ENCODE data around the gene SNX9. TPM values are rescaled to one million over a fixed set of nuclear protein-coding genes. Genes with fewer than 3 reads are reported as not detected.

Gene SNX9
- total RNA-seq, 1 donor from 2014 or later: 65.0 TPM

DNA sequence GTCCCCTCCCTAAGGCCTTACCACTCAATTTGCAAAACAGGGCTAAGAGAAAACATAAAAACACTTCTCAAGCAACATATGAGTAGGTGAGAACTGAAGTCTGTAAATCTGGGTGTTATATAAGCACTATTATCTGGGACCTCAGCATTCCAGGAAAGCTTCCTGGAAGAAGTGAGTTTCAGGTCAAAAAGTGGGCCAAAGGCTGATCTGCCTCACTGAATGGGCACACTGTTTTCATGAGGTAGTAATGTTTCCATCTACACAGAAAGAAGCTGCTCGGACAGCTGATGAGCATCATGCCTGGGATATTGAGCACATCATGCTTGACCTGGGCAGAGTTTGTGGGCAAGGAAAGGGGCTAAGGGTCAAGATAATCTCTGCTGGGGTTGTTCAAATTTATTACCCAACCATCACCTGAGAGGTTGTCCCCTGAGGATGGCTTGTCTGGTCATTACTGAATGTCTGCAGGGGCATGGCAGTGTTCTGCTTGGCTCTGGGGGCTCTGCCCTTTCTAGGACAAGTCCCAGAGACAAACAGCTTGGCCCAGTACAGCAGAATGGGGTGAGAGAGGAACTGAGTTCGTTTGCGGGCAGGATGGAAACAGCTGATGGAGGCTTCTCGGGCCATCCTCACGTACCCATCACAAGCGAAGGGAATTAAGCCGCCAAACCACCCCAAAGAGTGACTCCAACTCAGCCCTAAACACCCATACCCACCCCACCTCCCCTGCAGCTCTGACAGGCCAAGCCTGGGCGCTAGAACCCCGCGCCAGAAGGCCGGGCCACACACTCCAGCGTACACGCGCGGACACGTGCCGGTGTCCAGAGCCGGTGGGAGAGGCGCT, 157.5 kb downstream of the SNX9 start:
- no peaks in the 10 kb centered on the region for H3K27me3 Mint-ChIP-seq (ENCODE audit: unreplicated experiment)
- peak overlapping the region; percentile 59 for H3K27ac Mint-ChIP-seq (ENCODE audit: unreplicated experiment)
- H3K4me3 Mint-ChIP-seq (ENCODE audit: unreplicated experiment): peak overlapping the region; percentile 68
- H3K36me3 Mint-ChIP-seq (ENCODE audit: unreplicated experiment): no peaks in the 10 kb centered on the region
- no peak for DNase-seq (ENCODE audit: extremely low spot score, unreplicated experiment)
- H3K9me3 Mint-ChIP-seq (ENCODE audit: unreplicated experiment): no peaks in the 10 kb centered on the region
- peaks cover 33% of the 10 kb centered on the region for H3K4me1 Mint-ChIP-seq (ENCODE audit: unreplicated experiment)
- TF ChIP-seq, protein P1, sequence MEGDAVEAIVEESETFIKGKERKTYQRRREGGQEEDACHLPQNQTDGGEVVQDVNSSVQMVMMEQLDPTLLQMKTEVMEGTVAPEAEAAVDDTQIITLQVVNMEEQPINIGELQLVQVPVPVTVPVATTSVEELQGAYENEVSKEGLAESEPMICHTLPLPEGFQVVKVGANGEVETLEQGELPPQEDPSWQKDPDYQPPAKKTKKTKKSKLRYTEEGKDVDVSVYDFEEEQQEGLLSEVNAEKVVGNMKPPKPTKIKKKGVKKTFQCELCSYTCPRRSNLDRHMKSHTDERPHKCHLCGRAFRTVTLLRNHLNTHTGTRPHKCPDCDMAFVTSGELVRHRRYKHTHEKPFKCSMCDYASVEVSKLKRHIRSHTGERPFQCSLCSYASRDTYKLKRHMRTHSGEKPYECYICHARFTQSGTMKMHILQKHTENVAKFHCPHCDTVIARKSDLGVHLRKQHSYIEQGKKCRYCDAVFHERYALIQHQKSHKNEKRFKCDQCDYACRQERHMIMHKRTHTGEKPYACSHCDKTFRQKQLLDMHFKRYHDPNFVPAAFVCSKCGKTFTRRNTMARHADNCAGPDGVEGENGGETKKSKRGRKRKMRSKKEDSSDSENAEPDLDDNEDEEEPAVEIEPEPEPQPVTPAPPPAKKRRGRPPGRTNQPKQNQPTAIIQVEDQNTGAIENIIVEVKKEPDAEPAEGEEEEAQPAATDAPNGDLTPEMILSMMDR (IDR thresholded peaks at IDR 0.05): no peak

DNA sequence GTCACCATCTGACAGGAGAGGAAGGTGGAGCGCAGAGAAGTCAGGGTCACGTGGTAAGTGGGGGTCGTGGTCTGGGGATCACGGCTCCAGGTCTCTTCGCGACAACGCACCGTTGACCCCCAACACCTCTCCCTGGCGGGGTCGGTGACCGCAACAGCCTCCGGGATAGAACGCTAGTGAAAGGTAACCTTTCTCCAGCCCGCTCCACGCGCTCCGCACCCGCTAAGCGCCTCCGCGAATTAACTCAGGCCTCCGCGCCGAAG, 158.0 kb downstream of the SNX9 start:
- no peaks in the 10 kb centered on the region for H3K36me3 Mint-ChIP-seq (ENCODE audit: unreplicated experiment)
- peak overlapping the region; percentile 59 for H3K27ac Mint-ChIP-seq (ENCODE audit: unreplicated experiment)
- TF ChIP-seq, protein P1 (IDR thresholded peaks at IDR 0.05): no peak
- no peaks in the 10 kb centered on the region for H3K9me3 Mint-ChIP-seq (ENCODE audit: unreplicated experiment)
- H3K4me3 Mint-ChIP-seq (ENCODE audit: unreplicated experiment): peak overlapping the region; percentile 68
- no peak for DNase-seq (ENCODE audit: extremely low spot score, unreplicated experiment)
- peaks cover 38% of the 10 kb centered on the region for H3K4me1 Mint-ChIP-seq (ENCODE audit: unreplicated experiment)
- H3K27me3 Mint-ChIP-seq (ENCODE audit: unreplicated experiment): no peaks in the 10 kb centered on the region

DNA sequence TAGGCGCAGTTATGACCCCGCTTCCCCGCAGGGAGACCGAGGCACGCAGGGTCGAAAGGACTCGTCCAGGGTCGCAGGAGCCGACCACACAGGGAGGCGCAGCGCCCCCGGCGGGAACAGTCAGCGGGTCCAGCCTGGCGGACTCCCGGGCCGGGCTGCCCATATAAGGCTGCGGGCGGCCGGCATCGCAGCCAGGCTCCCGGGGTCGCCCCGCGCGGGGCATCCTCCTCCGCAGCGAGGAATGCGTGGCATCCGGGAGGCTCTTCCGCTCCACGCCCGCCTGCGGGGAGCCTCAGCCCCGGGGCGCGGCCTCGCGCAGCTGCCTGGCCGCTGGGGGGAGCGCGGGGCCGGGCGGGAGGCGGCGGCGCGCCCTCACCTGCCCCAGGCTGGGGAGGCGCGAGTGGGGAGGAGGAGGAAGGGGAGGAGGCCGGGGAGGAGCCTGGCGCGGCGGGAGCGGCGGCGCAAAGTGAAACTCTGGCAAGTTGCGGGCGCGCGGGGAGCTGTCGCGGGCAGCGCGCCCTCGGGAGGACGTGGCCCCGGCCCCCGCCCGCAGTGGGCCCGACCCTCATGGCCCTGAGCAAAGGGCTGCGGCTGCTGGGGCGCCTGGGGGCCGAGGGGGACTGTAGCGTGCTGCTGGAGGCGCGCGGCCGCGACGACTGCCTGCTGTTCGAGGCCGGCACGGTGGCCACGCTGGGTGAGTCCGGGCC, 158.5 kb downstream of the SNX9 start, which contains the start of gene SYNJ2:
SYNJ2 (plus strand) TSS at position 469 of the 707 bp plus-strand sequence; CDS start at position 568, 99 bp downstream.
- H3K27me3 Mint-ChIP-seq (ENCODE audit: unreplicated experiment): no peaks in the 10 kb centered on the region
- no peaks in the 10 kb centered on the region for H3K9me3 Mint-ChIP-seq (ENCODE audit: unreplicated experiment)
- no peaks in the 10 kb centered on the region for H3K36me3 Mint-ChIP-seq (ENCODE audit: unreplicated experiment)
- peak within 1 kb of the TSS; percentile 84 for H3K27ac Mint-ChIP-seq (ENCODE audit: unreplicated experiment)
- peaks cover 43% of the 10 kb centered on the region for H3K4me1 Mint-ChIP-seq (ENCODE audit: unreplicated experiment)
- H3K4me3 Mint-ChIP-seq (ENCODE audit: unreplicated experiment): peak within 1 kb of the TSS; percentile 78
- DNase-seq (ENCODE audit: extremely low spot score, unreplicated experiment): peak; percentile 93
- TF ChIP-seq, protein P1 (IDR thresholded peaks at IDR 0.05): peak; percentile 55

DNA sequence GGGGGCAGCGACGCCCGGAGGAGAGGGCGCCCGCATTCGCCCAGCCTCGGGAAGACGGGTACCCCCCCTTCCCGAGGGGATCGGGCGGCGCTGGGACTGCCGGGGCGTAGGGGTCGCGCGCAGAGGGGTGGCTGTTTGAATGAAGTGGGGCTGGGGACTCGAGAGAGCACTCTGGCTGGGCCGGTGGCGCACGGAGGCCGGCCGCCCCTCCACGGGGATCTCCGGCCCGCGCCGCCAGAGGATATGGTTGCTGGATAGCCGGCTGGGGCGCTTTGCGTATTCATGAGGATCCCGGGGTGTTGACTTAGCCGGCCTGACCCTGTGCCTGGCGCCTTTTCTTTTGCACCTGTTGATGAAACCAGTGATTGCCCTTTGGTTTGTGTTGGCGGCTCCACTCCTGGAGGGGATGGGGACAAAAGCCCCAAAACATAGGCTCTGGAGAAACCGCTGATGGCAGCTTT, 159.1 kb downstream of the SNX9 start:
- DNase-seq (ENCODE audit: extremely low spot score, unreplicated experiment): no peak
- Mint-ChIP-seq H3K9me3 (ENCODE audit: unreplicated experiment) (no peaks in the 10 kb centered on the region), H3K27me3 (ENCODE audit: unreplicated experiment) (no peaks in the 10 kb centered on the region), H3K4me1 (ENCODE audit: unreplicated experiment) (peaks cover 47% of the 10 kb centered on the region), H3K4me3 (ENCODE audit: unreplicated experiment) (peak overlapping the region; percentile 78), H3K27ac (ENCODE audit: unreplicated experiment) (peak overlapping the region; percentile 84), H3K36me3 (ENCODE audit: unreplicated experiment) (no peaks in the 10 kb centered on the region)
- TF ChIP-seq, protein P1 (IDR thresholded peaks at IDR 0.05): no peak
